Measurements from ENCODE around the gene VEGFC. TPM values are rescaled to one million over a fixed set of nuclear protein-coding genes. Genes with fewer than 3 reads are reported as not detected.

VEGFC gene, protein sequence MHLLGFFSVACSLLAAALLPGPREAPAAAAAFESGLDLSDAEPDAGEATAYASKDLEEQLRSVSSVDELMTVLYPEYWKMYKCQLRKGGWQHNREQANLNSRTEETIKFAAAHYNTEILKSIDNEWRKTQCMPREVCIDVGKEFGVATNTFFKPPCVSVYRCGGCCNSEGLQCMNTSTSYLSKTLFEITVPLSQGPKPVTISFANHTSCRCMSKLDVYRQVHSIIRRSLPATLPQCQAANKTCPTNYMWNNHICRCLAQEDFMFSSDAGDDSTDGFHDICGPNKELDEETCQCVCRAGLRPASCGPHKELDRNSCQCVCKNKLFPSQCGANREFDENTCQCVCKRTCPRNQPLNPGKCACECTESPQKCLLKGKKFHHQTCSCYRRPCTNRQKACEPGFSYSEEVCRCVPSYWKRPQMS
- 45.3 and 48.4 TPM in 2 replicates for total RNA-seq

DNA sequence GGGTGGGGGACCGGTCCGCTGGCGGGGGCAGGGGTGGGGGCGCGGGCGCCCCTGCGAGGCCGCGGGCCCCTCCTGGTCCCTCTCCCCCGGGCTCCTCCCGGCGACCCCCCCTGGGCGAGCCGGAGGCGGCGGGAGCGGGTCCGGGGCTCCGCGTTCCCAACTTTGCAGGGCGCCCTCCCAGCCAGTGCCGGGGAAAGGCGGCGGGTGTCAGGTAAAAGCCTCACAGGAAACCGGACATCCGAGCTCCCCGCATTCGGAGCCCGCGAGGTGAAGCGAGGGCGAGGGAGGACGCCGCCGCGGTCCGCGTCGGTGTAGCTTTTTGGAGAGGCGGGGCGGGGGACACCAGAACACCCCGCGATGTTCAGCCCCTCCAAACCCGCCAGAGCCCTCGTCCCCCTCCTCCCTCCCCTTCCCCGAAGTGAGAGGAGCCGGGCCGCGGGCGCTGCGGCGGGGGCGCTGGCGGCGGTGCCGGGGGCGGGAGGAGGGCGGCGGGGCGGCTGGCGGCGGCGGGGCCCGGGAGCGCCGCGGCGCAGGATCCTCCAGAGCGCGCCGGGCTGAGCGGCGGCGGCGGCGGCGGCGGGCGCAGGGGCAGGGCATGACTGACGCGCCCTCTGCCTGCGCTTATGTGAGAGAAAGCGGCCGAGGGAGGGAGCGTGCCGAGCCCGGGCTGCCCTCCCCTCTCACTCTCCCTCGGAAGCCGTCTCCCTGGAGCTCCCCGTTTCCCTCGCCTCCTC lies at the start of gene VEGFC:
Gene VEGFC (minus strand): TSS at position 597 of the 734 bp plus-strand sequence. CDS start 611 bp downstream, outside the sequence.

